IMR-90 (cell line): ENCODE data around the gene SLF2. TPM values are rescaled to one million over a fixed set of nuclear protein-coding genes. Genes with fewer than 3 reads are reported as not detected.
A peak's percentile ranks its signal among the peaks of the same experiment; 100 is the strongest.

Source experiments
- ATAC-seq: fragments of 200-7000 bp; cut with Tn5 transposase; 2 replicates; pipeline ENCODE4 v1.9.1; 2020; ENCODE audit warnings: low read depth, mild to moderate bottlenecking, moderate library complexity
- BruUV-seq: library from RNA; stranded (reverse); fragments of 400-500 nt; replicated peaks from 2 replicates; lab custom pipeline; 2021; lab: Mats Ljungman, UMichigan
- CTCF ChIA-PET: fragments of 300-600 bp; formaldehyde crosslinking; extraction: SDS; loops from one replicate; lab custom pipeline; 2021; ENCODE audit warnings: antibody characterized with exemption; lab: Yijun Ruan, JAX
- POLR2A ChIA-PET: fragments of 300-600 bp; sonication (Branson Sonifier 250); formaldehyde crosslinking; loops from one replicate; lab custom pipeline; 2022; ENCODE audit warnings: antibody characterized with exemption; ENCODE audit not compliant: unreplicated experiment; lab: Charles Lee
- DNase-seq: peaks from one replicate; pipeline ENCODE4 v3.0.0; 2013
- H2AFZ ChIP-seq: replicated peaks from 2 replicates; pipeline ENCODE3; 2013; ENCODE audit warnings: low read length, mild to moderate bottlenecking; ENCODE audit not compliant: poor library complexity
- H2AK5ac ChIP-seq: 2 replicates; pipeline ENCODE4 v1.6.1; 2013; ENCODE audit warnings: low read depth, low read length, inconsistent platforms
- H2AK9ac ChIP-seq: replicated peaks from 2 replicates; pipeline ENCODE3; 2013; ENCODE audit warnings: mild to moderate bottlenecking, low read depth, low read length, moderate library complexity; ENCODE audit not compliant: poor library complexity
- H2BK120ac ChIP-seq: 2 replicates; pipeline ENCODE4 v1.6.1; 2013; ENCODE audit warnings: low read depth, low read length, inconsistent platforms
- H2BK15ac ChIP-seq: 3 replicates; pipeline ENCODE4 v1.6.1; 2013; ENCODE audit warnings: low read depth, low read length, inconsistent platforms
- H2BK20ac ChIP-seq: 2 replicates; pipeline ENCODE4 v1.6.1; 2013; ENCODE audit warnings: low read depth, mild to moderate bottlenecking, inconsistent platforms, low read length, moderate library complexity
- H2BK5ac ChIP-seq: 2 replicates; pipeline ENCODE4 v1.6.1; 2013; ENCODE audit warnings: mild to moderate bottlenecking, low read depth, low read length, inconsistent platforms; ENCODE audit not compliant: poor library complexity, severe bottlenecking
- H3K14ac ChIP-seq: replicated peaks from 2 replicates; pipeline ENCODE4 v1.6.1; 2013; ENCODE audit warnings: low read depth, low read length, inconsistent platforms
- H3K18ac ChIP-seq: 2 replicates; pipeline ENCODE4 v1.6.1; 2013; ENCODE audit warnings: low read depth, low read length, control low read depth
- H3K23ac ChIP-seq: 2 replicates; pipeline ENCODE4 v1.6.1; 2013; ENCODE audit warnings: low read depth, low read length, inconsistent platforms
- H3K27ac ChIP-seq: 2 replicates; pipeline ENCODE4 v1.5.1; 2013; ENCODE audit warnings: mild to moderate bottlenecking, control low read depth, low read length; ENCODE audit not compliant: insufficient read depth
- H3K27me3 ChIP-seq: 2 replicates; pipeline ENCODE4 v1.6.1; 2013; ENCODE audit warnings: low read length; ENCODE audit not compliant: control insufficient read depth, insufficient read depth
- H3K36me3 ChIP-seq: 2 replicates; pipeline ENCODE4 v1.6.1; 2013; ENCODE audit warnings: low read length, mixed read lengths; ENCODE audit not compliant: control insufficient read depth, insufficient read depth
- H3K4ac ChIP-seq: 2 replicates; pipeline ENCODE4 v1.6.1; 2013; ENCODE audit warnings: low read depth, low read length, inconsistent platforms
- H3K4me1 ChIP-seq: 2 replicates; pipeline ENCODE4 v1.6.1; 2013; ENCODE audit warnings: low read length, mixed read lengths; ENCODE audit not compliant: control insufficient read depth, insufficient read depth
- H3K4me2 ChIP-seq: 2 replicates; pipeline ENCODE4 v1.6.1; 2013; ENCODE audit warnings: low read depth, mild to moderate bottlenecking, control low read depth, low read length, moderate library complexity
- H3K4me3 ChIP-seq: 2 replicates; pipeline ENCODE4 v1.5.1; 2013; ENCODE audit warnings: low read depth, mild to moderate bottlenecking, control low read depth, low read length, moderate library complexity; ENCODE audit not compliant: insufficient read depth
- H3K56ac ChIP-seq: 2 replicates; pipeline ENCODE4 v1.6.1; 2013; ENCODE audit warnings: low read length, inconsistent platforms; ENCODE audit not compliant: insufficient read depth; ENCODE audit errors: extremely low read depth
- H3K79me1 ChIP-seq, 2 experiments: 2 replicates each; pipeline ENCODE4 v1.6.1; 2013; ENCODE audit warnings: low read length in 2 of 2, inconsistent platforms in 1 of 2, low read depth in 1 of 2
- H3K9ac ChIP-seq: 2 replicates; pipeline ENCODE4 v1.6.1; 2013; ENCODE audit warnings: low read depth, low read length, control low read depth
- H3K9me1 ChIP-seq: 2 replicates; pipeline ENCODE4 v1.6.1; 2013; ENCODE audit warnings: low read length, inconsistent platforms; ENCODE audit not compliant: insufficient read depth
- H3K9me3 ChIP-seq: 2 replicates; pipeline ENCODE4 v1.6.1; 2013; ENCODE audit warnings: low read length; ENCODE audit not compliant: control insufficient read depth, insufficient read depth
- H4K20me1 ChIP-seq: 2 replicates; pipeline ENCODE4 v1.6.1; 2013; ENCODE audit warnings: low read length, inconsistent platforms; ENCODE audit not compliant: insufficient read depth
- H4K5ac ChIP-seq: 2 replicates; pipeline ENCODE4 v1.6.1; 2013; ENCODE audit warnings: mild to moderate bottlenecking, low read depth, low read length, control low read depth
- H4K8ac ChIP-seq, 2 experiments: 2 replicates each; pipeline ENCODE4 v1.6.1; 2013; ENCODE audit warnings: low read depth in 2 of 2, low read length in 2 of 2, control low read depth in 1 of 2, inconsistent platforms in 1 of 2
- H4K91ac ChIP-seq: 2 replicates; pipeline ENCODE4 v1.6.1; 2013; ENCODE audit warnings: low read depth, low read length, inconsistent platforms; ENCODE audit not compliant: insufficient read depth
- CEBPB ChIP-seq: IDR thresholded peaks from 2 replicates; pipeline ENCODE4 v1.6.1; 2012; ENCODE audit warnings: low read depth, low read length, improper control_type of control experiment
- ELK1 ChIP-seq: fragments of 150-350 bp; IDR thresholded peaks from 2 replicates; pipeline ENCODE4 v1.6.1; 2016; ENCODE audit warnings: low read depth, mild to moderate bottlenecking, low read length, moderate library complexity, borderline replicate concordance
- MAFK ChIP-seq: IDR thresholded peaks from 2 replicates; pipeline ENCODE4 v1.6.1; 2012; ENCODE audit warnings: low read depth, low read length, improper control_type of control experiment
- MAZ ChIP-seq: IDR thresholded peaks from 2 replicates; pipeline ENCODE4 v1.6.1; 2012; ENCODE audit warnings: low read depth, mild to moderate bottlenecking, low read length, improper control_type of control experiment, moderate library complexity, borderline replicate concordance
- RAD21 ChIP-seq: IDR thresholded peaks from 2 replicates; pipeline ENCODE4 v1.6.1; 2012; ENCODE audit warnings: low read length, improper control_type of control experiment
- RCOR1 ChIP-seq: IDR thresholded peaks from 2 replicates; pipeline ENCODE4 v1.6.1; 2012; ENCODE audit warnings: mild to moderate bottlenecking, low read length, improper control_type of control experiment; ENCODE audit not compliant: insufficient replicate concordance
- RFX5 ChIP-seq: IDR thresholded peaks from 2 replicates; pipeline ENCODE4 v1.8.0; 2012; ENCODE audit warnings: low read depth, mild to moderate bottlenecking, low read length, moderate library complexity
- WGBS, 2 experiments: methylation state at CpG; one replicate each; pipeline versions ENCODE4 v1.1.5 to v1.1.7; 2013; ENCODE audit warnings: missing lambda C conversion rate in 2 of 2; ENCODE audit not compliant: insufficient read length in 1 of 2; ENCODE audit errors: extremely low coverage in 2 of 2; 5-methylcytosine and 5-hydroxymethylcytosine counted together
- dilution Hi-C: fragments of 300-500 bp; cut with HindIII; formaldehyde crosslinking; loops from one replicate; pipeline ENCODE4 v1.14.3; 2018; ENCODE audit warnings: low sequenced_read_pairs; ENCODE audit not compliant: unreplicated experiment
- in situ Hi-C: fragments of 300-500 bp; cut with MboI; formaldehyde crosslinking; loops from 3 replicates; pipeline ENCODE4 v1.14.3; 2019; ENCODE audit warnings: low sequenced_read_pairs, inconsistent platforms, mixed read lengths
- intact Hi-C: fragments of 100-400 bp; cut with micrococcal nuclease; formaldehyde crosslinking; loops from 2 replicates; pipeline ENCODE4 v1.10.0; 2022
- polyA plus RNA-seq, 3 experiments: library from polyadenylated mRNA; depleted of rRNA; stranded (reverse); fragments of >200 nt; gene quantifications; 2 replicates each; pipeline ENCODE4 v1.2.3, GENCODE V29; 2012; ENCODE audit warnings: low replicate concordance in 1 of 3
- total RNA-seq: library from RNA; depleted of rRNA; stranded (reverse); fragments of >200 nt; gene quantifications from 2 replicates; pipeline ENCODE4 v1.2.3, GENCODE V29; 2012

The SLF2 gene
- total and polyA plus RNA-seq, 2 of the 4 experiments (the other 2 are of a cell fraction), result 8.5 to 21.7 TPM

GRCh38 chr10:100881556-100882213 lies 31.1 kb upstream of the SLF2 start (continued):
- TF ChIP-seq ELK1, result no peak

- no peak overlapping the region for H3K4me3 ChIP-seq
- peaks cover 4% of the 10 kb centered on the region; the same call in 1 of the 2 replicates for H3K9me1 ChIP-seq
- no peak overlapping the region for H2BK5ac ChIP-seq
- H2AK5ac ChIP-seq, result peak overlapping the region; percentile 27
- H4K20me1 ChIP-seq, result no peaks in the 10 kb centered on the region
- no peak overlapping the region for H4K5ac ChIP-seq
- TF ChIP-seq CEBPB (no peak), RFX5 (no peak), RCOR1 (no peak), MAFK (no peak), MAZ (0 out of 2 replicates have a peak, but pooled peaks have one; percentile 5), RAD21 (no peak)
- intact Hi-C loops (no loop called here), in situ Hi-C loops (loop anchor here (5.0 to 25.0 kb wide), 2 partner anchors 320 to 545 kb away; partner anchors contain the start of genes PKD2L1 and SCD), dilution Hi-C loops (no loop called here)
- H3K14ac ChIP-seq, result peak overlapping the region; percentile 16; the same call in 1 of the 2 replicates
- H3K36me3 ChIP-seq, result no peaks in the 10 kb centered on the region
- peak overlapping the region; percentile 10 for H3K27ac ChIP-seq
- peak overlapping the region; percentile 48 to 75; a peak in 3 of 4 replicates for H4K8ac ChIP-seq
- peak overlapping the region; percentile 74 for H3K4ac ChIP-seq
- DNase-seq (no peak), ATAC-seq (no peak)
- no peaks in the 10 kb centered on the region for H3K27me3 ChIP-seq
- H3K4me2 ChIP-seq, result peak overlapping the region; percentile 37
- WGBS, 2 experiments, result 40% methylated on average over 2 of the region's 8 CpGs; no CpG with 5 or more reads in 1 of the 2 experiments
- peak overlapping the region; percentile 92 for H2BK120ac ChIP-seq
- peak overlapping the region; percentile 43; the same call in 1 of the 2 replicates for H3K23ac ChIP-seq
- H3K9ac ChIP-seq, result peak overlapping the region; percentile 7; the same call in 1 of the 2 replicates
- no peak overlapping the region for H3K18ac ChIP-seq
- no peaks in the 10 kb centered on the region for H3K9me3 ChIP-seq
- peak overlapping the region; percentile 57 for H4K91ac ChIP-seq
- ChIA-PET POLR2A (no interaction called here), CTCF (interaction anchor here (1.0 kb wide), 1 partner anchor 10 kb away, joined by 3 read pairs; no protein-coding TSS in a partner anchor)
- H2AK9ac ChIP-seq, result peak overlapping the region; percentile 8
- H2AFZ ChIP-seq, result peak overlapping the region; percentile 84
- H2BK20ac ChIP-seq, result peak overlapping the region; percentile 56
- no TSS peak for BruUV-seq
- H3K4me1 ChIP-seq, result peaks cover 28% of the 10 kb centered on the region
- no peak overlapping the region; the same call in 1 of the 2 replicates for H3K56ac ChIP-seq
- peak overlapping the region; percentile 79; the same call in 2 of the 3 replicates for H2BK15ac ChIP-seq
- H3K79me1 ChIP-seq, result no peaks in the 10 kb centered on the region
Measured at GRCh38 chr10:100882252-100882651, 30.5 kb upstream of the SLF2 start.
